AG04450 (cell line): ENCODE measurements around the gene CELSR2. TPM values are rescaled to one million over a fixed set of nuclear protein-coding genes. Genes with fewer than 3 reads are reported as not detected.

Experiments
- CTCF ChIA-PET: fragments of 300-600, 350-600 bp; formaldehyde crosslinking; extraction: SDS; loops from one replicate; lab custom pipeline; 2022; ENCODE audit warnings: antibody characterized with exemption, inconsistent platforms; lab: Charles Lee
- POLR2A ChIA-PET: fragments of 350-600 bp; formaldehyde crosslinking; extraction: SDS; loops from one replicate; lab custom pipeline; 2021; ENCODE audit warnings: antibody characterized with exemption, inconsistent platforms; lab: Yijun Ruan, JAX
- DNase-seq: peaks from one replicate; pipeline ENCODE4 v3.0.0-alpha.2; 2011; ENCODE audit warnings: low read depth, low spot score
- H3K27ac ChIP-seq: one replicate; pipeline ENCODE4 v1.5.1; 2012; ENCODE audit warnings: low read depth, low read length, control low read depth
- H3K27me3 ChIP-seq: one replicate; pipeline ENCODE4 v1.6.0; 2012; ENCODE audit warnings: low read length; ENCODE audit not compliant: control insufficient read depth, insufficient read depth
- H3K4me3 ChIP-seq: 2 replicates; pipeline ENCODE4 v1.5.1; 2011; ENCODE audit warnings: mild to moderate bottlenecking, low read depth, low read length, control low read depth
- H3K9me3 ChIP-seq: 2 replicates; pipeline ENCODE4 v1.5.1; 2012; ENCODE audit warnings: low read length; ENCODE audit not compliant: control insufficient read depth, insufficient read depth
- polyA plus RNA-seq: library from polyadenylated mRNA; depleted of rRNA; stranded (reverse); fragments of >200 nt; gene quantifications from 2 replicates; pipeline ENCODE4 v1.2.3, GENCODE V29; 2011
- TF ChIP-seq, protein P1 (sequence below): IDR thresholded peaks from 2 replicates; pipeline ENCODE4 v1.5.1; 2011; ENCODE audit warnings: low read depth, low read length, control low read depth, inconsistent platforms

Gene CELSR2
- polyA plus RNA-seq, 1 experiment, result 1.1 TPM

DNA sequence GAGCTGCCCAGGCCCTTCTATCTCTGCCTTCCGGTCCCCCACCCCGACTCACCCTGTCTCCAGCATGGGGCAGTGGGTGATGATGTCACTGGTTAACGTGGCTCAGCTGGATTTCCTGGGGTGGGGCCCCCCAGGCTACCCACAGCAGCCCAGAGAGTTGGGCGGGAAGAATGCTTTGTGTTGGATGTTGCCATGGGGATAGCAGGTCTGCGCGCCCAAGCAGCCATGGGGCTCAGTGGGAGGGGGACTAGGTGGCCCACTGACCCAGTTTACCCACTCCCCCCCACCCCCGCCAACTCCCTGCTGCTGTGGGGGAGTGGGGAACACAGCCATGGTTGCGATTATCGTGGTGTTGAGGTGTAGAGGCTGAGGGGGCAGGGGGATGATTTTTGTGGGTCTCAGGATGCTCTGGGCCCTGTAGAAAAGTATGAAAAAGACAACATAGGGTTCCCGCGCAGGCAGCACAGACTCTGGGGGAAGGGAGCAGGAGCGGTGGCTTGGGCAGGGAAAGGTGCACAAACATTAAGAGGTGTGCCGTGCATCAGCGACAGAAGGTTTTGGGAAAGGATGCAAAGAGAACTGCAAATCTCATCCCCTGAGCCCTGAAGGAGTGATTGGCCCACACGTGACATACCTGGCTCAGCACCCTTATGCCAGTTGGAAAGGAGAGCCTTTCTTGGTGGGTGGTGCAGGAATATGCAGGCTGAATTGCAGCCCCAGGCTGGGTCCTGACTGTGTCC is 8.5 kb downstream of the CELSR2 start:
- Histone ChIP-seq H3K4me3 (no peak overlapping the region), H3K9me3 (no peaks in the 10 kb centered on the region; the same call in 1 of the 2 replicates), H3K27me3 (no peaks in the 10 kb centered on the region), H3K27ac (no peak overlapping the region)
- CTCF ChIA-PET, result interaction anchor here (0.9 to 2.4 kb wide), 3 partner anchors 140 to 274 kb away, joined by 3 to 7 read pairs (median 4); partner anchors contain the start of gene SORT1
- TF ChIP-seq, protein P1, sequence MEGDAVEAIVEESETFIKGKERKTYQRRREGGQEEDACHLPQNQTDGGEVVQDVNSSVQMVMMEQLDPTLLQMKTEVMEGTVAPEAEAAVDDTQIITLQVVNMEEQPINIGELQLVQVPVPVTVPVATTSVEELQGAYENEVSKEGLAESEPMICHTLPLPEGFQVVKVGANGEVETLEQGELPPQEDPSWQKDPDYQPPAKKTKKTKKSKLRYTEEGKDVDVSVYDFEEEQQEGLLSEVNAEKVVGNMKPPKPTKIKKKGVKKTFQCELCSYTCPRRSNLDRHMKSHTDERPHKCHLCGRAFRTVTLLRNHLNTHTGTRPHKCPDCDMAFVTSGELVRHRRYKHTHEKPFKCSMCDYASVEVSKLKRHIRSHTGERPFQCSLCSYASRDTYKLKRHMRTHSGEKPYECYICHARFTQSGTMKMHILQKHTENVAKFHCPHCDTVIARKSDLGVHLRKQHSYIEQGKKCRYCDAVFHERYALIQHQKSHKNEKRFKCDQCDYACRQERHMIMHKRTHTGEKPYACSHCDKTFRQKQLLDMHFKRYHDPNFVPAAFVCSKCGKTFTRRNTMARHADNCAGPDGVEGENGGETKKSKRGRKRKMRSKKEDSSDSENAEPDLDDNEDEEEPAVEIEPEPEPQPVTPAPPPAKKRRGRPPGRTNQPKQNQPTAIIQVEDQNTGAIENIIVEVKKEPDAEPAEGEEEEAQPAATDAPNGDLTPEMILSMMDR, result no peak
- POLR2A ChIA-PET, result no interaction called here
- no peak for DNase-seq

GRCh38 chr1:109258481-109259466 is 9.4 kb downstream of the CELSR2 start:
- H3K27me3 ChIP-seq, result no peaks in the 10 kb centered on the region
- no peak overlapping the region for H3K4me3 ChIP-seq
- TF ChIP-seq, protein P1, result no peak
- ChIA-PET CTCF (no interaction called here), POLR2A (no interaction called here)
- H3K9me3 ChIP-seq, result no peaks in the 10 kb centered on the region; the same call in 1 of the 2 replicates
- H3K27ac ChIP-seq, result no peak overlapping the region
- no peak for DNase-seq

DNA sequence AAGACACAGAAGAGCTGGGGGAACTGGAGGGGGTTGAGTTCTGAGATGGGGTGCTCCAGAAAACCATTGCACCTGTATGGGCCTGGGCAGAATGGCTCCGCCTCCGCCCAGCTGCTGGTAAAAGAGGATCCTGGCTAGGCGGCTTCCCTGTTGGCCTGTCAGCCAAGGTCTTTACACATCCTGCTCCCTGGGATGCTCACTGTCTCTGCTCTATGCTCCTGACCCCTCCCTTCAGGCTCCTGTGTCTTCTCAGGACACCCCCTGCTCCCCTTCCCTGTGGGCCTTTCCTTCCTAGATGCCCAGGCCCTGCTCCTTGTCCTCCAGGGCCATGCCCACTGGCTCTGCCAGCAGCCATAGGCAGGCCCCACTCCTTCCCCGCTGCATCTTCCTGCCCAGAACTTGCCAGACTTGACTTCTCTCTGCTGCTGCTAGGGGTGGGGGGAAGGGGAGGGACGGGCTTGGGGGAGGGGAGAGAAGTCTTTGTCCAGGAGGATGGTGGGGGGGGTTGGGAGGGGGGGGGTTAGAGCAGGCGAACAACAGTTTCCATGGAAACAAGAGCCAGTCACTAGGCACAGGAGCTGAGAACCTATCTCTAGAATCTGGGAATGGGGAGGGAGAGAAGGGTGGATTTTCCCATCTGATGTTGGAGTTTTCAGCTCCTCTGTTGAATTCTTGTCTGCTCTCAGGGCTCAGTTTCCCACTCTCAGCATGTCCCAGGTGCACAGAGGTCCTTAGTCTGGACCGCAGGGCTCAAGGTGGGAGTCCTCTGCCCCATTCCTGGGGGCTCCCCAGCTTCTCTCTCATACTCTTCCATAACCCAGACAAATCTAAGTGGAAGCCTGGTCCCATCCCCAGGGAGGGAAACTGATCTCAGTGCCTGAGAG is 10.6 kb downstream of the CELSR2 start:
- POLR2A ChIA-PET, result no interaction called here

DNA sequence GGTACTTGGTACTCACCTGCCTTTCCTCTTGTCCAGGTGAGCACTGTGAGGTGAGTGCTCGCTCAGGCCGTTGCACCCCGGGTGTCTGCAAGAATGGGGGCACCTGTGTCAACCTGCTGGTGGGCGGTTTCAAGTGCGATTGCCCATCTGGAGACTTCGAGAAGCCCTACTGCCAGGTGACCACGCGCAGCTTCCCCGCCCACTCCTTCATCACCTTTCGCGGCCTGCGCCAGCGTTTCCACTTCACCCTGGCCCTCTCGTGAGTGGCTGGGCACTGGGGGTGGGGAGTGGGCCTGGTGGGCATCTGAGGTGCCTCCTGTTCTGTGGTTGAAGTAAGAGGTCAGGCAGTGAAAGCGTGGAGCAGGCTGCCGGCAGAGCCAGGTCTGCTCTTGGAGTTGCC is 11.7 kb downstream of the CELSR2 start:
- H3K4me3 ChIP-seq, result no peak overlapping the region
- no peak for DNase-seq
- H3K27ac ChIP-seq, result no peak overlapping the region
- H3K27me3 ChIP-seq, result no peaks in the 10 kb centered on the region
- ChIA-PET CTCF (interaction anchor here (0.6 kb wide), 1 partner anchor 160 kb away, joined by 3 read pairs; no protein-coding TSS in a partner anchor), POLR2A (no interaction called here)
- H3K9me3 ChIP-seq, result no peaks in the 10 kb centered on the region; the same call in 1 of the 2 replicates
- TF ChIP-seq, protein P1, result no peak

More for the DNA sequence above, 10.6 kb downstream of the CELSR2 start:
- CTCF ChIA-PET, result interaction anchor here (1.2 kb wide), 1 partner anchor 272 kb away, joined by 4 read pairs; no protein-coding TSS in a partner anchor
- TF ChIP-seq, protein P1, result no peak
- H3K9me3 ChIP-seq, result no peaks in the 10 kb centered on the region; the same call in 1 of the 2 replicates
- H3K27me3 ChIP-seq, result no peaks in the 10 kb centered on the region
- no peak overlapping the region for H3K4me3 ChIP-seq
- H3K27ac ChIP-seq, result no peak overlapping the region
- DNase-seq, result no peak
